GM21367 (cell line): Measurements from ENCODE around the gene RAE1.
"Not testable (repeated sequence)": the region's sequence is repeated elsewhere in the genome, so short reads cannot be mapped to it uniquely, and the experiment has no call there.

Experiments used
- ATAC-seq: cut with Tn5 transposase; IDR thresholded peaks from one replicate; pipeline ENCODE4 v1.9.1; 2021; ENCODE audit not compliant: unreplicated experiment

RAE1 gene

GRCh38 chr20:57412347-57413029, 61.4 kb downstream of the RAE1 start:
- no peak for ATAC-seq

GRCh38 chr20:57413986-57414385, 62.9 kb downstream of the RAE1 start:
- no peak for ATAC-seq

GRCh38 chr20:57414867-57415592, 64.0 kb downstream of the RAE1 start:
- no peak for ATAC-seq

GRCh38 chr20:57415771-57416170, 64.7 kb downstream of the RAE1 start:
- ATAC-seq, result no peak

- ATAC-seq, result no peak
Observed at GRCh38 chr20:57416296-57417022, 65.4 kb downstream of the RAE1 start.

GRCh38 chr20:57417051-57417689, 66.1 kb downstream of the RAE1 start:
- no peak for ATAC-seq

GRCh38 chr20:57417830-57418780, 67.0 kb downstream of the RAE1 start:
- ATAC-seq, result no peak

GRCh38 chr20:57419479-57419878, 68.4 kb downstream of the RAE1 start:
- not testable (repeated sequence) for ATAC-seq

- no peak for ATAC-seq
Observed at GRCh38 chr20:57420571-57421252, 69.7 kb downstream of the RAE1 start.

DNA sequence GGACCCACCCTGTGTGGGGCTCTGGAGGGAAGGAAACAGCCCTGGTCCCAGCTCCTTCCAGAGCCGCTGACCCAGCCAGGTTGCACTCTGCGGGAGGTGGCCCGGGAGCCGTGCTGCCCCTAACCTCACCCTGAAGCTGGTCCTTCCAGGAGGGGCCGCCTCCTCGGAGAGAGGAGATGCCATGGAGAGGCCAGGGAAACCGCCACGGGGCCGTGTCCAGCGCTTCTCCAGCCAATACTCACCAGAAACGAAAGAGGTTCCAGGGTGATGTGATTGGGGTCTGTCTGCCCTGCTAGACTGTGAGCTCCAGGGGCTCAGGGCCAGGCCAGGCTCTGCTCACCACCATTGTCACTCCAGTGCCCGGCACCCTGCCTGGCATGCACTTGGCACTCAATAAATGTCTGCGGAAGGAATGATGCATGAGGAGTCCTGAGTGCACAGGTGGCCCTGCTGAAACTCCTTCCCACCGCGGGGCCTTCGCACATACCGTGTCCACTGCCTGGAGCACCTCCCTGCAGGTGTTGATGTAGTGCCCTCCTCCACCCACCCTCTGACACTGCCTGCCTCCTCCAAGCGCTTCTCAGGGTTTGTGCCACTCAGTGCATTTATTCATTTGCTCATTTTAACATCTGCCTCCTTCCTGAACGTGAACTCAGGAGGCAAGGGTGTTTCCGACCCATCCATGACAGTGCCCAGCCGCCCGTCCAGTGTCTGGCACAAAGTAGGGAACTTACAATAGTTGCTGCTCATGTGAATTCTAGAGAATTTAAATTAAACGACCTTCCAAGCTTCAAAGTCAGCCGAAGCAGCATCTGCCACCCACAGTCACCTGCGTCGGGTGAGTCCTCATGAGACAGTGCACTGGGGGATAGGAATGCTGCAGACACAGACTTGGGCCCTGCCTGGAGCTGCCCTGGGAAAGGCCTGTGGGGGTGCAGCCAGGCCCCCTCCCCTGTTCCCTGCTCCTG, 70.5 kb downstream of the RAE1 start:
- no peak for ATAC-seq

- ATAC-seq, result no peak
Observed at GRCh38 chr20:57422254-57422653, 71.2 kb downstream of the RAE1 start.

- no peak for ATAC-seq
Observed at GRCh38 chr20:57425150-57426013, 74.3 kb downstream of the RAE1 start.

GRCh38 chr20:57426271-57426689, 75.2 kb downstream of the RAE1 start:
- ATAC-seq, result no peak

DNA sequence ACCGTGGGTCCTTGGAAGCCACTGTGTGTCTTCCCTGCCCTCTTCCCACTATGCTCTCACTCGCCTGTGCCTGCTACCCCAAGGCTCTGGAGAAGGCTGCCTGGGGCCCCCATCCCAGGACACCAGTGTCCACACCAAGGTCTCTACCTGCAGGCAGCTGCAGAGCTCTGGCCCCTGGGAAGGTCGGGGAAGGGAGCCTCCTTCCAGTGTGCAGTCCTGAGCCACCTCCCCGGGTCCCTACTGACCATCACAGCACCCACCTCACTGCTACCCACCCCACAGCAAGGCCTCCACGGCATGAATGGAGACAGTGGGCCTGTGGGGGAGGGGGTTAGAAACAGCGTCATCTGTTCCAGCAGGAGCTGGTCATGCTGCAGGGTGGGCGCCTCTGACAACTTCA, 75.8 kb downstream of the RAE1 start:
- ATAC-seq, result no peak

DNA sequence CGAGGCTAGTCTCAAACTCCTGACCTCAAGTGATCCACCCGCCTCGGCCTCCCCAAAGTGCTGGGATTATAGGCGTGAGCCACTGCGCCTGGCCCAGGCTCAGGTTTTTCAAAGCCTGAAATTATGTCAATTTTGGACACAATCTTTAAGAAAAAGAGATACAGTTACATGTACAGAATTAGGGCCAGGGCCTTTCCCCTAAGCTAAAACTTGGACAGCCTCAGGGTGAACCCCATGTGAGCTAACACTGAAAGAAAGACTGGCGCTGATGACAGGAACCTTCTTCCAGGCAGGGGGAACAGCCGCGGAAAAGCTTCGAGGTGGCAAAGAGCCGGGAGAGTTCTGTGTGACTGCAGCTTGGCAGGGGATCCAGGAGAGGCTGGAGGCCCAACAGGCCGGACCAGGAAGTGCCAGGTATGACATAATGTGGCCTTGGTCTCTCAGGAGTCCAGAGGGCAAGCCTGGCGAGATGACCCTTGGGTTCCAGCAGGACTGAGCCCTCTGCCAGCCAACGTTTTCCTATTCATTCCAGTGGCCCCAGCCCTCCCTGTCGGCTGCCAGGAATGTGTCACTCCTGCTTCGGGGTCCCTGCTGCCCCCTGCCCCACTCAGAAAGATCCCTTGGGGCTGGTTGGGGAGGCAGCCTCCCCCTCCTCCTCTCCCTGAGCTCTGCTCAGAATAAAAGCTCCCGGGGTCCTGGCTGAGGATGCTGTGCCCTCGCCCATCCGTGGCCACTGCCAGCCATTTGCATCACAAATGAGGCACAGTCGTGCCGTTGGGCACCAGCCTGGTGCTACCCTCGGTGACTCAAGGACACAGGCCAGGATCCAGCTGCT, 77.5 kb downstream of the RAE1 start:
- ATAC-seq, result no peak
